A549 (cell line): ENCODE data around the gene EZH1.

Source experiments
- CHD4 ChIP-seq: fragments of 200-600 bp; sonication (generic); IDR thresholded peaks from 2 replicates; pipeline ENCODE4 v1.6.1; 2016; ENCODE audit warnings: antibody characterized with exemption, mild to moderate bottlenecking, borderline replicate concordance
- CTCF ChIP-seq: fragments of >200 bp; sonication (Bioruptor Twin); formaldehyde crosslinking; IDR thresholded peaks from 3 replicates; pipeline ENCODE4 v1.5.1; 2016

GRCh38 chr17:42673266-42673884 lies 71.5 kb downstream of the EZH1 start:
- no peak for TF ChIP-seq CTCF
- no peak for TF ChIP-seq CHD4
